Fibroblast of peridontal ligament (primary cell): ENCODE data around the gene ZNF484.
A peak's percentile ranks its signal among the peaks of the same experiment; 100 is the strongest.
"Not testable (repeated sequence)": the region's sequence is repeated elsewhere in the genome, so short reads cannot be mapped to it uniquely, and the experiment has no call there.

Experiments used
- DNase-seq: peaks from one replicate; pipeline ENCODE4 v3.0.0-alpha.2; 2010; ENCODE audit errors: extremely low read depth

Gene ZNF484

GRCh38 chr9:92877531-92878430 lies at the start of gene ZNF484:
Gene ZNF484, minus strand, starts transcription at chr9:92878038. Its CDS starts 3,009 bp downstream, at chr9:92875029.
- peak; percentile 99 for DNase-seq

GRCh38 chr9:92920437-92920836 lies 42.6 kb upstream of the ZNF484 start:
- no peak for DNase-seq

- no peak for DNase-seq
Observed at GRCh38 chr9:92917176-92917800, 39.5 kb upstream of the ZNF484 start.

GRCh38 chr9:92911511-92912475 lies 34.0 kb upstream of the ZNF484 start:
- DNase-seq, result peak; percentile 7

GRCh38 chr9:92905137-92905536 lies 27.3 kb upstream of the ZNF484 start:
- DNase-seq, result not testable (repeated sequence)

- no peak for DNase-seq
Observed at GRCh38 chr9:92897323-92897722, 19.5 kb upstream of the ZNF484 start.

- no peak for DNase-seq
Observed at GRCh38 chr9:92895812-92896436, 18.1 kb upstream of the ZNF484 start.

GRCh38 chr9:92894711-92895362 lies 17.0 kb upstream of the ZNF484 start:
- DNase-seq, result no peak

GRCh38 chr9:92893916-92894610 lies 16.2 kb upstream of the ZNF484 start:
- DNase-seq, result not testable (repeated sequence)

- DNase-seq, result not testable (repeated sequence)
Observed at GRCh38 chr9:92892276-92892675, 14.4 kb upstream of the ZNF484 start.

GRCh38 chr9:92890761-92891160 lies 12.9 kb upstream of the ZNF484 start:
- DNase-seq, result no peak

- DNase-seq, result no peak
Observed at GRCh38 chr9:92887880-92888338, 10.1 kb upstream of the ZNF484 start.

- DNase-seq, result not testable (repeated sequence)
Observed at GRCh38 chr9:92886846-92887610, 9.2 kb upstream of the ZNF484 start.

GRCh38 chr9:92883666-92884405 lies 6.0 kb upstream of the ZNF484 start:
- DNase-seq, result not testable (repeated sequence)

- no peak for DNase-seq
Observed at GRCh38 chr9:92882276-92882675, 4.4 kb upstream of the ZNF484 start.

GRCh38 chr9:92875373-92875772 lies 2.5 kb downstream of the ZNF484 start:
- DNase-seq, result no peak

GRCh38 chr9:92870289-92870688 lies 7.5 kb downstream of the ZNF484 start:
- DNase-seq, result no peak

- DNase-seq, result not testable (repeated sequence)
Observed at GRCh38 chr9:92866600-92866999, 11.2 kb downstream of the ZNF484 start.

GRCh38 chr9:92864152-92864551 lies 13.7 kb downstream of the ZNF484 start:
- no peak for DNase-seq
